PC-9 (cell line): ENCODE measurements around the gene MACROH2A2. TPM values are rescaled to one million over a fixed set of nuclear protein-coding genes. Genes with fewer than 3 reads are reported as not detected.
"Not testable (repeated sequence)": the region's sequence is repeated elsewhere in the genome, so short reads cannot be mapped to it uniquely, and the experiment has no call there.

Source experiments
- BruUV-seq: library from RNA; stranded (reverse); fragments of 400-500 nt; replicated peaks from 2 replicates; lab custom pipeline; 2021; lab: Mats Ljungman, UMichigan
- CTCF ChIA-PET: fragments of 300-600 bp; sonication (Branson Sonifier 250); formaldehyde crosslinking; loops from one replicate; lab custom pipeline; 2022; ENCODE audit warnings: antibody characterized with exemption; lab: Charles Lee
- POLR2A ChIA-PET: fragments of 300-600 bp; sonication (Branson Sonifier 250); formaldehyde crosslinking; loops from one replicate; lab custom pipeline; 2022; ENCODE audit warnings: antibody characterized with exemption; ENCODE audit not compliant: unreplicated experiment; lab: Charles Lee
- DNase-seq, 2 experiments: peaks; one replicate each; pipeline versions ENCODE4 v3.0.0 to v3.0.0-alpha.2; 2015 to 2022; ENCODE audit warnings: mixed read lengths in 1 of 2
- H2AFZ ChIP-seq: fragments of 200-600 bp; sonication (generic); 2 replicates; pipeline ENCODE4 v1.8.1; 2017; ENCODE audit warnings: antibody characterized with exemption
- H3F3A ChIP-seq: fragments of 200-600 bp; sonication (generic); 2 replicates; pipeline ENCODE4 v1.8.1; 2017; ENCODE audit warnings: antibody characterized with exemption, mild to moderate bottlenecking, low read depth; ENCODE audit not compliant: insufficient read depth
- H3K27ac ChIP-seq: fragments of 200-600 bp; sonication (generic); 2 replicates; pipeline ENCODE4 v1.6.1; 2016; ENCODE audit warnings: mixed run types
- H3K27me3 ChIP-seq: fragments of 200-600 bp; sonication (generic); 2 replicates; pipeline ENCODE4 v1.6.1; 2016; ENCODE audit warnings: low read depth, mixed run types; ENCODE audit not compliant: insufficient read depth
- H3K36me3 ChIP-seq: fragments of 200-600 bp; sonication (generic); 2 replicates; pipeline ENCODE4 v1.6.1; 2016; ENCODE audit warnings: low read depth, mixed run types
- H3K4me1 ChIP-seq: fragments of 200-600 bp; sonication (generic); replicated peaks from 2 replicates; pipeline ENCODE4 v1.6.1; 2016; ENCODE audit warnings: mixed run types; ENCODE audit not compliant: insufficient read depth
- H3K4me2 ChIP-seq: fragments of 200-600 bp; sonication (generic); 2 replicates; pipeline ENCODE4 v1.6.1; 2017; ENCODE audit warnings: mixed run types
- H3K4me3 ChIP-seq: fragments of 200-600 bp; sonication (generic); 2 replicates; pipeline ENCODE4 v1.6.1; 2016; ENCODE audit warnings: mixed run types
- H3K79me2 ChIP-seq: fragments of 200-600 bp; sonication (generic); 2 replicates; pipeline ENCODE4 v1.6.1; 2017; ENCODE audit warnings: low read depth, mixed run types
- H3K9me2 ChIP-seq: fragments of 200-600 bp; sonication (generic); 2 replicates; pipeline ENCODE4 v1.8.1; 2017; ENCODE audit warnings: mild to moderate bottlenecking; ENCODE audit not compliant: insufficient read depth
- H3K9me3 ChIP-seq: fragments of 200-600 bp; sonication (generic); 2 replicates; pipeline ENCODE4 v1.8.1; 2016; ENCODE audit warnings: low read depth; ENCODE audit not compliant: insufficient read depth
- H4K20me1 ChIP-seq: fragments of 200-600 bp; sonication (generic); 2 replicates; pipeline ENCODE4 v1.8.1; 2017; ENCODE audit not compliant: insufficient read depth
- EZH2 ChIP-seq: fragments of 200-600 bp; sonication (generic); IDR thresholded peaks from 2 replicates; pipeline ENCODE4 v1.8.0; 2017; ENCODE audit warnings: antibody characterized with exemption, low read depth
- intact Hi-C: fragments of 100-400 bp; cut with micrococcal nuclease; formaldehyde crosslinking; loops from one replicate; pipeline ENCODE4 v1.10.0; 2022; ENCODE audit not compliant: unreplicated experiment
- total RNA-seq: library from RNA; stranded (reverse); gene quantifications from 2 replicates; pipeline ENCODE4 v1.2.3, GENCODE V29; 2021
- TF ChIP-seq, protein P1 (sequence below): fragments of 200-600 bp; sonication (generic); conservative IDR thresholded peaks from 2 replicates; pipeline ENCODE4 v1.6.1; 2017; ENCODE audit warnings: mixed run types, antibody characterized with exemption, mild to moderate bottlenecking, moderate library complexity

The MACROH2A2 gene
- total RNA-seq, 1 experiment from 2014 or later: not detected

- Histone ChIP-seq H2AFZ (no peak overlapping the region), H3K79me2 (peaks cover 11% of the 10 kb centered on the region), H3K9me3 (no peaks in the 10 kb centered on the region), H3F3A (peaks cover 30% of the 10 kb centered on the region), H3K4me3 (no peak overlapping the region), H3K4me2 (no peak overlapping the region), H3K27ac (no peak overlapping the region), H3K36me3 (peaks cover 69% of the 10 kb centered on the region), H3K4me1 (no peaks in the 10 kb centered on the region), H4K20me1 (peaks cover 17% of the 10 kb centered on the region), H3K9me2 (no peaks in the 10 kb centered on the region), H3K27me3 (no peaks in the 10 kb centered on the region)
- POLR2A ChIA-PET: no interaction called here
- intact Hi-C loops: no loop called here
- no peak for TF ChIP-seq EZH2
- TF ChIP-seq, protein P1, sequence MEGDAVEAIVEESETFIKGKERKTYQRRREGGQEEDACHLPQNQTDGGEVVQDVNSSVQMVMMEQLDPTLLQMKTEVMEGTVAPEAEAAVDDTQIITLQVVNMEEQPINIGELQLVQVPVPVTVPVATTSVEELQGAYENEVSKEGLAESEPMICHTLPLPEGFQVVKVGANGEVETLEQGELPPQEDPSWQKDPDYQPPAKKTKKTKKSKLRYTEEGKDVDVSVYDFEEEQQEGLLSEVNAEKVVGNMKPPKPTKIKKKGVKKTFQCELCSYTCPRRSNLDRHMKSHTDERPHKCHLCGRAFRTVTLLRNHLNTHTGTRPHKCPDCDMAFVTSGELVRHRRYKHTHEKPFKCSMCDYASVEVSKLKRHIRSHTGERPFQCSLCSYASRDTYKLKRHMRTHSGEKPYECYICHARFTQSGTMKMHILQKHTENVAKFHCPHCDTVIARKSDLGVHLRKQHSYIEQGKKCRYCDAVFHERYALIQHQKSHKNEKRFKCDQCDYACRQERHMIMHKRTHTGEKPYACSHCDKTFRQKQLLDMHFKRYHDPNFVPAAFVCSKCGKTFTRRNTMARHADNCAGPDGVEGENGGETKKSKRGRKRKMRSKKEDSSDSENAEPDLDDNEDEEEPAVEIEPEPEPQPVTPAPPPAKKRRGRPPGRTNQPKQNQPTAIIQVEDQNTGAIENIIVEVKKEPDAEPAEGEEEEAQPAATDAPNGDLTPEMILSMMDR: no peak
- DNase-seq: no peak
- BruUV-seq: no TSS peak
- CTCF ChIA-PET: no interaction called here
These were observed 102.7 kb downstream of the MACROH2A2 start for GRCh38 chr10:70155255-70155838.

- Histone ChIP-seq H3K79me2 (peaks cover 34% of the 10 kb centered on the region), H2AFZ (no peak overlapping the region), H3K9me2 (no peaks in the 10 kb centered on the region), H3K9me3 (no peaks in the 10 kb centered on the region), H4K20me1 (peaks cover 34% of the 10 kb centered on the region), H3K4me1 (no peaks in the 10 kb centered on the region), H3F3A (peaks cover 17% of the 10 kb centered on the region; the same call in 1 of the 2 replicates), H3K4me3 (no peak overlapping the region), H3K27ac (no peak overlapping the region), H3K36me3 (peaks cover 68% of the 10 kb centered on the region), H3K4me2 (no peak overlapping the region), H3K27me3 (no peaks in the 10 kb centered on the region)
- DNase-seq: no peak
- ChIA-PET CTCF (interaction anchor here (1.0 kb wide), 1 partner anchor 12 kb away, joined by 4 read pairs; the partner anchor contains the start of gene TYSND1), POLR2A (interaction anchor here (0.6 kb wide), 1 partner anchor 13 kb away, joined by 40 read pairs; no protein-coding TSS in a partner anchor)
- BruUV-seq: no TSS peak
- TF ChIP-seq EZH2: no peak
- TF ChIP-seq, protein P1: no peak
- intact Hi-C loops: no loop called here
These were observed 105.5 kb downstream of the MACROH2A2 start for GRCh38 chr10:70158113-70158512.

DNA sequence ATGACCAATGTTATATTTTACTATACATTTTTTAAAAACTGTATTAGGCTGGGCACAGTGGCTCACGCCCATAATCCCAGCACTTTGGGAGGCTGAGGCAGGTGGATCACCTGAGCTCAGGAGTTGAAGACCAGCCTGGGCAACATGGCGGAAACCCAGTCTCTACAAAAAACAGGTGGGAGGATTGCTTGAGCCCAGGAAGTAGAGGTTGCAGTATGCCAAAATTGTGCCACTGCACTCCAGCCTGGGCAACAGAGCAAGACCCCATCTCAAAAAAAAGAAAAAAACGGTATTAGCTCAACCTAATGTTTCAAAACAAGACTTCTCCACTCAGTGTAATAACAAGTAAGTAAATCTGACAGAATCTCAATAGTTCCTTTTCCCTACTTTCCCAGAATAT, 106.7 kb downstream of the MACROH2A2 start:
- H4K20me1 ChIP-seq: peaks cover 41% of the 10 kb centered on the region
- H3K4me3 ChIP-seq, H3K4me1 ChIP-seq, DNase-seq, H3K4me2 ChIP-seq, H3K27ac ChIP-seq, H3K9me3 ChIP-seq, H2AFZ ChIP-seq, intact Hi-C loops, CTCF ChIA-PET, BruUV-seq, H3K9me2 ChIP-seq, H3K27me3 ChIP-seq, H3F3A ChIP-seq: not testable (repeated sequence)
- H3K79me2 ChIP-seq: peaks cover 47% of the 10 kb centered on the region
- POLR2A ChIA-PET: interaction anchor here (0.6 kb wide), 1 partner anchor 162 kb away, joined by 3 read pairs; no protein-coding TSS in a partner anchor
- H3K36me3 ChIP-seq: peaks cover 61% of the 10 kb centered on the region
